IPS-NIHi11 (cell line): ENCODE data around the gene GRM2.
"Not testable (repeated sequence)": the region's sequence is repeated elsewhere in the genome, so short reads cannot be mapped to it uniquely, and the experiment has no call there.

Experiments
- DNase-seq: peaks from one replicate; pipeline ENCODE4 v3.0.0; 2012; ENCODE audit warnings: mixed read lengths, low spot score

The GRM2 gene

DNA sequence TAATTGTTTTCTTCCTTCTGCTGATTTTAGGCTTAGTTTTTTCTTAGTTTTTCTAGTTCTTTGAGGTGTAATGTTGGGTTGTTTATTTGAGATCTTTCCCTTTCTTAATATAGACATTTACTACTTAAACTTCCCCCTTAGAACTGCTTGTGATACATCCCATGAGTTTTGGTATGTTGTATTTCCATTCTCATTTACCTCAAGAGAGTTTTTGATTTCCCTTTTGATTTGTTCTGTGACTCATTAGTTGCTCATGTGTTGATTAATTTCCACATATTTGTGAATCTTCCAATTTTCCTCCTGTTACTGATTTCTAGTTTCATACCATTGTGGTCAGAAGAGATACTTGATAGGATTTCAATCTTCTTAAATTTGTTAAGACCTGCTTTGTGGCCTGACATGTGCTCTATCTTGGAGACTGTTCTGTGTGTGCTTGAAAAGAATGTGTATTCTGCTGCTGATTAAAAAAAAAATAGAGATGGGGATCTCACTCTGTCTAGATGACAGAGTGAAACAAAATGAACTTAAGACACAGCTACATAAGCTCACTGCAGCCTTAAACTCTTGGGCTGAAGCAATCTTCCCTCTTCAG lies 22.3 kb downstream of the GRM2 start:
- DNase-seq, result no peak

DNA sequence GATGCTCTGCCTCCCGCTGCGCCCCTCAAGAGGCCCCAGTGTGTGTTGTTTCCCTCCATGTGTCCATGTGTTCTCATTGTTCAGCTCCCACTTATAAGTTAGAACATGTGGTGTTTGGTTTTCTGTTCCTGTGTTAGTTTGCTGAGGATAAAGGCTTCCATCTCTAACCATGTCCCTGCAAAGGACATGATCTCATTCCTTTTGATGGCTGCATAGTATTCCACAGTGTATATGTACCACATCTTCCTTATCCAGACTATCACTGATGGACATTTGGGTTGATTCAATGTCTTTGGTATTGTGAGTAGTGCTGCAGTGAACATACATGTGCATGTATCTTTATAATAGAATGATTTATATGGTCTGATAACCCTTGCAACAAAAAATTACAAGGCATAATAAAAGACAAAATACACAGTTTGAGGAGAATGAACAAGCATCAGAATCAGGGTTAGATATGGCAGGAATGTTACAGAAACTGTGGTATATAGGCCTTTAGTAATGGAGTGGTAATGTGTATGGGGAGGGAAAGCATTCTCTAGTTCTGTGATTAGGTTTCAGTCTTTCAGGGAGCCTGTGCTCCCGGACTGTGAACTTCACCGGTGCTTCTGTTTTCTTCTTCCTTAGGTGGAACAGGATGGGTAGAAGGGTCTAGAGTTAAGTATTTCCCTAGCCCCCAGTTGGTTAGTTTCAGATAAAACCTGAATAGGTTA lies 27.1 kb downstream of the GRM2 start:
- DNase-seq, result no peak

DNA sequence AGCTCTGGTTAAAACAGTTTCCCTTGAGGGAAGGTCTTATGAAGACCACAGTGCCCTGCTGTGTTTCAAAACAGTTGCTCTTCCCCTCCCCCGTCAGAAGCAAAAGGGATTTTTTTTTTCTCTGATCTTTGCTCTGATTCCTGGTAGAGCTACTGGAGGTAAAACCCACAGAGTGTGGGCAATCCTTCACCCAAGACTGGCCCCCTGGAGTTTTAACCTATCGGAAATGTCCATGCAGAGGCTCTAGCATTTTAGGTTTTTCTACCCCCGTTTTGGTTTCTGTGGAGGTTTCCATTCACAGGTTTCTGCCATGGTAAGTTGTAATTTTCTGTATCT lies 27.7 kb downstream of the GRM2 start:
- DNase-seq, result no peak

DNA sequence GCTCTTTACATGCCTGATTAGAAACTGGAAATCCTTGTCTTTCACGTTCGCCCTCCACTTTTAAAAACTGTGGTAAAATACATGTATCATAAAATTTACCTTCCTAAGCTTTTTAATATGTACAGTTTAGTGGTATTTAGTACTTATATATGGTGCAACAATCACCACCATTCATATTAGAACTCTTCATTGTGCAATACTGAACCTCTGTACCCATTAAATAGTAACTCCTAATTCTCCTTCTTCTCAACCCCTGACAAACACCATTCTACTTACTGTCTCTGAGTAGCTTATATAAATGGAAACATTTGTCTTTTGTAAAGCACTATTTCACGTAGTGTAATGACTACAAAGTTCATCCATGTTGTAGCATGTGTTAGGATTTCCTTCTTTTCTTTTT lies 28.2 kb downstream of the GRM2 start:
- no peak for DNase-seq

DNA sequence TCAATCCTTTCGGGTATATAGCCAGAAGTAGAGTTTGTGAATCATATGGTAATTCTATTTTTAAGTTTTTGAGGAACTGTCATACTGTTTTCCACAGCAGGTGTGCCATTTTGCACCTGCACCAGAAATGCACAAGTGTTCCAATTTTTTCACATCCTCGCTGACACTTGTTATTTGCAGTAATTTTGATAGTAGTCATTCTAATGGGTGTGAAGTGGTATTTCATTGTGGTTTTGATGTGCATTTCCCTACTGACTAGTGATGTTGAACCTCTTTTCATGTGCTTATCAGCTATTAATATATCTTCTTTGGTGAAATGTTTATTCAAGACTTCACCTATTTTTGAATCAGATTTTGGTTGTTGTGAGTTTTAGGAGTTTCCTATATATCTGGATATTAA lies 29.1 kb downstream of the GRM2 start:
- no peak for DNase-seq

DNA sequence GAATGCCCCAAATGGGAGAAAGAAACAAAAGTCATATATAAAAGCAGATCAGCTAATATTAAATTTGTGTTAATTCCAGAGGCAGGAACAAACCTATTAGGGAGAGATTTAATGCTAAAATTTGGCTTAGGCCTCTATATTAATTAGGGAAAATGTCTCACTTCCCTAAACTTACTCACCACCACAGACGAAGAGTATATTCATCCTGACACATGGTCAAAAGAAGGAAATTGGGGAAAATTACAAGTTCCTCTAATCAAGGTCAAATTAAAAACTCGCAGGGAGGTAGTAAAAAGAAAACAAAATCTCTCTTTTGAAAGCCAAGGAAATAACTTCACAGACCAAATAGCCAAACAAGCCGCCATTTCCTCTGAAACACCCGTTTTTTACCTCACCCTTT lies 32.2 kb downstream of the GRM2 start:
- no peak for DNase-seq

DNA sequence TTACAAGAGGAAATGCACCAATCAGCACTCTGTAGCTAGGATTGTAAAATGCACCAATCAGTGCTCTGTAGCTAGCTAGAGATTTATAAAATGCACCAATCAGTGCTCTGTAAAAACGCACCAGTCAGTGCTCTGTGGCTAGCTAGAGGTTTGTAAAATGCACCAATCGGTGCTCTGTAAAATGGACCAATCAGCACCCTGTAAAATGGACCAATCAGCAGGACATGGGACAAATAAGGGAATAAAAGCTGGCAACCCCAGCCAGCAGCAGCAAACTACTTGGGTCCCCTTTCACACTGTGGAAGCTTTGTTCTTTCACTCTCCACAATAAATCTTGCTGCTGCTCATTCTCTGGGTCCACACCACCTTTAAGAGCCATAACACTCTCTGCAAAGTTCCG lies 35.5 kb downstream of the GRM2 start:
- not testable (repeated sequence) for DNase-seq

DNA sequence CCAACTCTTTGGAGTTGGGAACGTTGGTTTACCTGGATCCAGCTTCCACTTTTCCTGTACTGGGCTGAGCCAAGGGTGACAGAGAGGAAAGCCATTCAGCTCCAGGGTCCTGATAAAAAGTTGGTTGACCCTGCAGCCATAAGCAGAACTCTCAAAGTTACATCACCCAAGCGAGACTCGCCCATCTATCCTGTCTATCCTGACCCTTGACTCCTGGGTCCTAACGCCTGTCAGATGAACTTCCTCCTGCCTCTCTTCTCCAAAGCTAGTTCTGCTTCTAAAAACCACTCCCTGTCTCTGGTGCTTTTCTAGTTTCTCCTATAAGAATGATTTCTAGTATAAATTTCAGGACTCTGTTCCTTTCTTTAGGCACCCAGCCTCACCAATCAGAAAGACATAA lies 36.1 kb downstream of the GRM2 start:
- DNase-seq, result not testable (repeated sequence)

DNA sequence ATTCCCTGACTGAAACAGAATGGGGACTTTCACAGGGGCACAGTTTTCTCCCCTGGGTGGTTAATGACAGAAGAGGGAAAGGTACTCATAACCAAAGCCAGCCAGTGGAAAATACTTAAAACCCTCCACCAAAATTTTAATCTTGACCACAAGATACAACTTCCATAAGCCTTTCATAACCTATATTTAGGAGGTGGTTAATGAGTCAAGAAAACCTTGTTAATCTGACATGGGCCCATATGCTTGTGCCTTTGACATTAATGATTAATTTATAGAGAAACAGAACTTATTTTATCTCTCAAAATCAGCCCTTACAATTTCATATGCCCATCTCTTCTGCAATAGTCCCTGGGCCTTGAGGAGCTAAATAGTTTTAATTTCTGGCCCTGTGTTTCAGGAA lies 41.0 kb downstream of the GRM2 start:
- DNase-seq, result no peak

DNA sequence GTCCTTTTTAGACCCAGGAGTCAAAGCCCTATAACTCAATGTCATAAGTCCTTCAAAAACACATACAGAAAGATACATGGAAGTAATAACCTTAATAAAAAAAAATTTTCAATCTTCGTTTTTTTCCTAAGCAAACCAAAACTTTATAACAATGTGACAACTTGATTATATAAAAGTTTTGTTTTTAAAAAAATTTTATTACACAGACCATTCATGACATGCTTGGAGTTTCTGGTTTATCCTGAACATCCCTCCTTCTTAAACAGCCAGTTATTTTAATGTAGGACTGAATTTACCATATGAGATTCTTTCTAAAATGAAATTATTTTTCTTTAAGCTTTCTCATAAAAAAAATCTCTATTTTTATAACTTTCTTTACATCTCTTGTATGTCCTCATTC lies 41.5 kb downstream of the GRM2 start:
- DNase-seq, result no peak

DNA sequence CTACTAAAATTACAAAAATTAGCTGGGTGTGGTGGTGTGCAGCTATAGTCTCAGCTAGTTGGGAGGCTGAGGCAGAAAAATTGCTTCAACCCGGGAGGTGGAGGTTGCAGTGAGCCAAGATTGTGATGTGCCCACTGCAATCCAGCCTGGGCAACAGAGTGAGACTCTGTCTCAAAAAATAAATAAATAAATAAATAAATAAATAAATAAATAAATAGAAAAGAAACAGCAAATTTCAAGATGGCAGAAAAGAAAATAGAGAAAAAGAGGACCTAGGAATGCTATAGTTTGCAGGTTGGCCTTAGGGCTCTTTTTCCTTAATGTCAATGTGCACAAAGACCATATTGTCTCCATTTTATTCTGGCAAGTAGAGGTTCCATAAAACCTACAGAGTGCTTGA lies 44.0 kb downstream of the GRM2 start:
- no peak for DNase-seq

DNA sequence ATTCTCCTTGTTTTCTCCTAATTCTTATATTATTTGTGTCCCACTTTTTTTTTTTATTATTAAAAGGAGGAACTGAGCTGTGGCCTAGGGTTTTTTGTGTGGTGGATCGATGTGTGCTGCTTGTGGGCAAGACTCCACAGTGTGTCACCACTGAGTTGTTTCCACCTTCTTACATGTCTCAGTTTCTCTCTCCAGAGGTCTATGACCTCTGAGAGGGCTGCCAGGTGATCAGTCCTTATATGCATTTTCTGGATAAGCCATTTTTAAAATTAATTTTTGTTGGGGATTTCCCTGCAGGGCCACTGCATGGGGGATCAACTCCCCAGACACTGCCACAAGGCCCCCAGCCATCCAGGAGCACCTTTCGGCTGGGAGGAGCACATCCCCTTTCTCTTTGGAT lies 44.4 kb downstream of the GRM2 start:
- no peak for DNase-seq

DNA sequence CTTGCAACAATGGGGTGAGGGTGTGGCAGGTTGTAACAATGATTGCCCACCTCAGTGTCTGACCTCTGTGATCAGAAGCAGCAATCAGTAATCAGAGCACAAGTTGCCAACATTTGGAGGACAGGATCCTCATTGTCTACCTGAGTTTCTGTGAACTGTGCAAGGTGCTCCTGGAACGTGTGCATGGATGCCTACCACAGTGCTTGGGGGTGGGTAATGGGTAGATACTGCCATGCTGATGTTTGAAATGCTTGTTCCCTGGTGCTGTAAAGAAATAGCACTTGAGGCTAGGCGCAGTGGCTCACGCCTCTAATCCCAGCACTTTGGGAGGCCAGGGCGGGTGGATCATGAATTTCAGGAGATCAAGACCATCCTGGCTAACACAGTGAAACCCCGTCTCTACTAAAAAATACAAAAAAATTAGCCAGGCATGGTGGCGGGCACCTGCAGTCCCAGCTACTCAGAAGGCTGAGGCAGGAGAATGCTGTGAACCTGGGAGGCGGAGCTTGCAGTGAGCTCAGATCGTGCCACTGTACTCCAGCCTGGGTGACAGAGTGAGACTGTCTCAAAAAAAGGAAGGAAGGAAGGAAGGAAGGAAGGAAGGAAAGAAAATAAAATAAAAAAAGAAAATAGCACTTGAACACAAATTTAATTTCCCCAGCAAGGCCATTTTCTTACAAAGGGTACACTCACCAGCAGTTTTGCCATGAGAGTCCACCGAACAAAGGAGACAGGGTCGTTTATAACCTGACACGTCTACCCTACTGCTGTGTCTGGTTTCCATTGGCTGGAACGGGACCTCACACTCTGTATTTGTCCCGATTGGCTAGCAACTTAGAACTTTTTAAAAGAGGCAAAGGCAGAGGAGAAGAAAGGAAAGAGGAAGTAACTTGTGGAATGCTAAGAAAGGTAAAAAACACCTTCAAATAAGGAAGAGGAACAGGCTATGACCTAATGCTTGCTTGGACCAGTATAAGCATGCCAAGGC lies 47.2 kb downstream of the GRM2 start:
- not testable (repeated sequence) for DNase-seq

DNA sequence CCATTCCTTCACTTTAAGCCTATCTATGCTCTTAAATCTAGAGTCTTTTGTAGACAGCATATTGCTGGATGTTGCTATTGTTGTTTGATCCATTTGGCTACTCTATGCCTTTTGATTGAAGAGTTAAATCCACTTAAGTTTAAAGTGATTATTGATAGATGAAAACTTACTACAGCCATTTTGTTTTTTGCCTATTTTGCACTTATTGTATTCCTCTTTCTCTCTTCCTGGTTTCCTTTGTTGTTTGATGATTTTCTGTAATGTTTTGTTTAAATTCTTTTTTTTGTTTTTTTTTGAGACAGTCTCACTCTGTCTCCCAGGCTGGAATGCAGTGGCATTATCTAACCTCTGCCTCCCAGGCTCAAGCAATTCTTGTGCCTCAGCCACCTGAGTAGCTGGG lies 52.3 kb downstream of the GRM2 start:
- DNase-seq, result no peak
